CD4-positive, alpha-beta T cell treated with Interferon alpha-2 for 1 hour (primary cell): ENCODE measurements around the gene ST6GALNAC6.
"Not testable (repeated sequence)": the region's sequence is repeated elsewhere in the genome, so short reads cannot be mapped to it uniquely, and the experiment has no call there.

ENCODE experiments used
- DNase-seq, 2 donors: peaks; one replicate each; pipeline ENCODE4 v3.0.0-alpha.2; 2020 to 2022

The ST6GALNAC6 gene

DNA sequence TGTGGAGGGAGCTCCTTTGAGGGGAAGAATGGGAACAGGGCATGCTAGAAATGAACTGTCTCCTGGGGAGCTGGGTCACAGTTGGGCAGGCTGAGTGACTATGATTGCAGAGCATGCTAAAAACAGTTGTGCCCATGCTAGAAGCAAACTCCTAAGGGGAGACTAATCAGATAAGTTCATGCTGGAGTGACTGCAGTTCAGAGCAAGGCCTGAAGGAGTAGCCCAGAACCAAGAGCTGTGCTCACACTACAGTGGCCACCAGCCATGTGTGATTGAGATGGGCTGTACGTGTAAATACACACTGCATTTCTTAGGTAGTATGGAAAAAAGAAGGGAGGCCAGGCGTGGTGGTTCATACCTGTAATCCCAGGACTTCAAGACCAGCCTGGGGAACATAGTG lies 11.6 kb downstream of the ST6GALNAC6 start:
- no peak for DNase-seq

GRCh38 chr9:127886401-127886972 lies 12.9 kb downstream of the ST6GALNAC6 start:
- DNase-seq = no peak

DNA sequence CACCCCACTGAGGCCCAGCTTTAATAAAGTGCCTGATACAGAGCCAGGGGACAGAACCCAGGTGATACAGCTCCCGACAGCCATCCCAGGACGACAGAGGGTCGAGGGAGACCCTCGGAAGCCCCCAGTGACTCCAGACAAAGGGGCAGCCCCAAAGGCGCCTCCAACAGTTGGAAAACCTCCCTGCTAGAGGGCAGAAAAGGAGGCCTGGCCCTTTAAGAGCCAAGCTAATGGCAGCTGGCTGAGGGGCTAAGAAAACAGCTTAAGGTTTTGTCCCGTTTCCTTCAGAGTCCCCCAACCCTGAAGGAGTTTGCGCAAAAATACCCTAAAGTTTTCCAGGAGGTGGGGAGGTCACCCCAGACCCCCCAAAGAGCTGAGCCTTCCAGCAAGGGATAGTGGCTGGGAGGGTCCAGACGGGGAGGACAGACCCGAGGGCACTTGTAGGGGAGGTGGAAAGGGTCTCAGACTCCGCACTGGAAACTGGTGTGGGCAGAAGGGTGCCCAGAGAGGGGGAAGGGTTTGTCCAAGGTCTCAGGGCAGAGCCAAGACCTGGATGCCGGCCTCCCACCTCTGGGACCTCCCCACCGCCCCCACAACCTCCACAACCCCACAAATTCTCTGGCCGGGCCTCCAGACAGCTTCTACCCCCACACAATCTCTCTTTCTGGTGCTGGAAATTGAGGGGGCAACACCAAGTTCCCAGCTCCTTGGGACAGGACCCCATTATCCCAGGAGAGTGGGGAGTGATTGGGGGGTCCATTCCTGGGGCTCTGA lies 13.7 kb downstream of the ST6GALNAC6 start:
- DNase-seq = no peak

- DNase-seq = no peak
Measured at GRCh38 chr9:127884976-127885490, 14.4 kb downstream of the ST6GALNAC6 start.

DNA sequence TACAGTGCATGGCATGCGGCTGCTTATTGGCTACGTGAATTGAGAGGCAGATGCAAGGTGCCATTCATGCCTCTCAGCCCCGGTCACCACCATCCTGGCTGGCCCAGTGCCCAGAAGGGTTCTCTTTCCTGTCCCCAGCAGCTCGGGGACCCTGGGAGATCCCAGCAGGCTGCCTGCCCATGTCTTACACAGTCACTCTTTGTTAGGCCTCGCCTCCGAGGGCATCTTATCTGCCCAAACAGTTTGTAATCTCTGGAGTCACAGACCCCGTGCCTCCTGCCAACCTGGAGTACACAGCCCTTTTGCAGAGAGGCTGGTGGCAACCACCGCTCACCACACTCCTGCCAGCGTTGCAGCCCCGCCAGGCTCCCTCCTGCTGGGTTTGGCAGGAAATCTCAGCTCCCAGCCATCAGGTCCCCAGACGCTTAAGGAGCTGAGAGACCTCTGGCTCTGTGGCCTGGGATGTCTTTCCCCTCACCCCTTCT lies 14.9 kb downstream of the ST6GALNAC6 start:
- DNase-seq = no peak

- no peak for DNase-seq
Measured at GRCh38 chr9:127883959-127884358, 15.4 kb downstream of the ST6GALNAC6 start.

DNA sequence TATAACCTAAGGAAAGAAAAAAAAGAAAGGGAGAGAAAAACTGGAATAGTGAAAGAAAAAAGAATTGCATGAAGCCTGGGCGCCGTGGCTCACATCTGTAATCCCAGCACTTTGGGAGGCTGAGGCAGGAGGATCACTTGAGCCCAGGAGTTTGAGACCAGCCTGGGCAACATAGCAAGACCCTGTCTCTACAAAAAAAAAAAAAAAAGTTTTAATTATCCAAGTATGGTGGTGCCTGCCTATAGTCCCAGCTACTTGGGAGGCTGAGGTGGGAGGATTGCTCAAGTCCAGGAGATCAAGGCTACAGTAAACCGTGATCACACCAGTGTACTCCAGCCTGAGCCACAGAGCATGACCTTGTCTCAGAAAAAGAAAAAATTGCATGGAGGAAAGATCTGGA lies 17.7 kb downstream of the ST6GALNAC6 start:
- DNase-seq = not testable (repeated sequence)

DNA sequence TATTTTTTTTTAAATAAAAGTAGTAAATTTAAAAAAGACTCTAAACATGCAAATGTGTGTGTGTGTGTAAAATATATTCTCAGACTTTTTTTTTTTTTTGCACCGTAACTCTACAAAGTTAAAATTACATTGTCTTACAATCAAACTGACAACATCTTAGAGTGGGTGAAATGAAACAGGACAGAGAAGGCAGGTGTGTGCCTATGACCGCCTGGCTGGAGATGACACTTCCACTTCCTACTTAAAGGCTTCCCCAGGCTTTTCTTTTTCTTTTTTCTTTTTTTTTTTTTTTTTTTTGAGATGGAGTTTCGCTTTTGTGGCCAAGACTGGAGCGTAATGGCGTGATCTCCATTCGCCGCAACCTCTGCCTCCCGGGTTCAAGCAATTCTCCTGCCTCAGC lies 19.3 kb downstream of the ST6GALNAC6 start:
- no peak for DNase-seq

DNA sequence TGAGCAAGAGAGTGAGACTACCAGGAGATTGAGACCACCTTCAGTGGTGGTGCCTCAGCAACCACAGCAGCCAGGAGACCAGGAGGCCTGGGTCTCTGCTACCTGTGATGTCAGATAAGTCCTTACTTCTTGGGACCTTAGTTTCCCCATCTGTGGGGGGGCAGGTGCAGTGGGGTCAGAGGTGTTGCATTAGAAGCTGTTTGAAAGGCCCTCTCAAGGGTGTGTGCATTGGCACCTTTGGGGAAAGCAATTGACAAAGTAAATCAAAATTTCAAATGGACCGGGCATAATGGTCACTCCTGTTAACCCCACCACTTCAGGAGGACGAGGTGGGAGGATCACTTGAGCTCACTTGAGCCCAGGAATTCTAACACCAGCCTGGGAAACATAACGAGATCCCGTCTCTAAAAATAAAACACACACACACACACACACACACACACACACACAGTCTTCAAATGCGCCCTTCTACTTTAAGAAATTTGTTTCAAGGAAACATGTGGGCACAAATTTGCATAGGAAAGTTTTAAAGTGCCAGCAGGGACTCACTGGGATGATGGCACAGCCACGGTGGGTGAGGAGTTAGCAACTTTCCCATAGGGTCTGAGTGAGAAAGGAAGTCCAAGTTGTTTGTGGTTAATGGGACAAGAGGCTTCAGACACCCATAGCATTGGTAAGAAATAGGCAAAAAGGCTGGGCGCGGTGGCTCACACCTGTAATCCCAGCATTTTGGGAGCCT lies 20.6 kb downstream of the ST6GALNAC6 start:
- no peak for DNase-seq

DNA sequence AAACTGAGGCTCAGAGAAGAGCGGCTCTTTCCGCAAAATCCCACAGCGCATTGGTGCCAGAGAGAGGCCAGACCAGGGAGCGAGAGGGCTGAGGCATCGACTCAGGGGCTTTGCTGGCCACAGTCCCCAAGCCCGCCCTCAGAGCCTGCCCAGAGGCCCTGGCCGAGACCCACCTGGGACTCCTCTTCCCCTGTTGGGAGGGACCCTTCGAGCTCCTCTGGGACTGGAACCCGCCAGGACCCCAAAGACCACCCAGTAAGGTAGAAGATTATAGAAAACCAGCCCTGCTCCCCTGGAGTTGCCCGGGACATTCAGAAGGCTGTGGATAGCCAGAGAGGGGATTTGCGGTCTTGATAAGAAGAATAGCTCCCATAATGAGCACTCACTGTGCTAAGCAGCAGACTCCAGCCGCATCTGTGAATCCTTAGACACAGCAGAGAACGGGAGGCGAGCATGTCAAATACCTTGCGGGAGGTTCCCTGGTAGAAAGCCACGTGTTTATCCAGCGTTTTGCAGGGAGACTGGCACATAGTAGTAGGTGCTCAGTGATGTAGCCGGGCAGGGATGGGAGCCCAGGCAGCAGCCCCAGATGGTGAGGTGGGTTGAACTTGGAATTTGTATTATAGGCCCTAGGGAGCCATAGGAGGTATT lies 21.3 kb downstream of the ST6GALNAC6 start:
- DNase-seq = no peak

GRCh38 chr9:127877566-127877998 lies 21.8 kb downstream of the ST6GALNAC6 start, which contains the start of gene AK1:
Gene AK1, minus strand, starts transcription at chr9:127877675. Its CDS starts 3,058 bp downstream, at chr9:127874617.
- no peak for DNase-seq

- DNase-seq = no peak
Measured at GRCh38 chr9:127876764-127877562, 22.4 kb downstream of the ST6GALNAC6 start.

GRCh38 chr9:127876026-127876763 lies 23.2 kb downstream of the ST6GALNAC6 start:
- DNase-seq = no peak

GRCh38 chr9:127875306-127875966 lies 24.0 kb downstream of the ST6GALNAC6 start:
- no peak for DNase-seq

- no peak for DNase-seq
Measured at GRCh38 chr9:127874301-127875221, 24.8 kb downstream of the ST6GALNAC6 start.

DNA sequence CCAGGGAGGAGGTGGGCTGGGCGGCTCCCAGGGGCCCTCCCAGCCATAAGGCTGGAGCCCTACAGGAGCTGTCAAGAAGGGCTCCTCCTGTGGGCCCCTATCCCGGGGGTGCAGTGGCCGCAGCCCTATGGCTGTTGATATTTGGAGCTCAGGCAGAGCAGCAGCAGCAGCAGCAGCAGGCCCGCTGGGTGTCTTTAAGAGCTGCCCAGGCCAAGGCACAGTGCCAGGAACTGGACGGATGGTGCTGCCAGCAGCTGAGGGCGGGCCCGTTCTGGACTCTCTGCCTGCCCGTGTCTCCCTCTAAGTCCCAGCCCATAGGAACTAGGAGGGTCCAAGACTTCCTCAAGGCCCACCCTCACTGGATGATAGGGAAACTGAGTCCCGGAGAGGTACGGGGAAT lies 25.5 kb downstream of the ST6GALNAC6 start:
- DNase-seq = no peak

- no peak for DNase-seq
Measured at GRCh38 chr9:127873223-127873691, 26.1 kb downstream of the ST6GALNAC6 start.

GRCh38 chr9:127872369-127873222 lies 26.8 kb downstream of the ST6GALNAC6 start:
- no peak for DNase-seq
